Measurements from ENCODE around the gene ZACN. TPM values are rescaled to one million over a fixed set of nuclear protein-coding genes. Genes with fewer than 3 reads are reported as not detected.

The ZACN gene
- total and polyA plus RNA-seq, 4 experiments from 2014 or later: 0.35 to 1.0 TPM; not detected in 2

- ChIA-PET CTCF (ENCODE audit: partially characterized antibody) (interaction anchor here (1.3 kb wide), 1 partner anchor 68 kb away, joined by 3 read pairs; no protein-coding TSS in a partner anchor), POLR2A (ENCODE audit: partially characterized antibody) (interaction anchor here (0.6 kb wide), 1 partner anchor 481 kb away, joined by 3 read pairs; no protein-coding TSS in a partner anchor)
- no peak for DNase-seq
- Mint-ChIP-seq H3K36me3 (peaks cover 6 to 33% of the 10 kb centered on the region in 2 donors), H3K4me3 (no peak overlapping the region), H3K4me1 (peaks cover 8 to 27% (median 20%) of the 10 kb centered on the region in 4 donors), H3K27ac (peak overlapping the region in 3 of 7 donors; percentile 13 to 74 (median 44)), H3K27me3 (no peaks in the 10 kb centered on the region), H3K9me3 (no peaks in the 10 kb centered on the region)
- H3K27me3 ChIP-seq (ENCODE audit: insufficient read depth, low read length): peaks cover 4% of the 10 kb centered on the region
- H3K9me3 ChIP-seq (ENCODE audit: control insufficient read depth in 1 of 2, low read length in 2 of 2): no peaks in the 10 kb centered on the region
- intact Hi-C loops (cut with micrococcal nuclease): no loop called here
- no peak overlapping the region for H3K4me3 ChIP-seq (ENCODE audit: low read length in 2 of 2)
- H3K27ac ChIP-seq (ENCODE audit: low read depth, low read length): no peak overlapping the region
- peaks cover 13% of the 10 kb centered on the region for H3K4me1 ChIP-seq (ENCODE audit: insufficient read depth, low read length)
- peaks cover 39% of the 10 kb centered on the region for H3K36me3 ChIP-seq (ENCODE audit: insufficient read depth, low read length)
These were observed 3.6 kb downstream of the ZACN start for GRCh38 chr17:76082326-76083251.

GRCh38 chr17:76083536-76084182, 4.7 kb downstream of the ZACN start:
- Histone ChIP-seq H3K4me1 (ENCODE audit: insufficient read depth, low read length) (peaks cover 13% of the 10 kb centered on the region), H3K27me3 (ENCODE audit: insufficient read depth, low read length) (no peaks in the 10 kb centered on the region), H3K36me3 (ENCODE audit: insufficient read depth, low read length) (peaks cover 50% of the 10 kb centered on the region), H3K9me3 (ENCODE audit: control insufficient read depth in 1 of 2, low read length in 2 of 2) (no peaks in the 10 kb centered on the region), H3K27ac (ENCODE audit: low read depth, low read length) (no peak overlapping the region), H3K4me3 (ENCODE audit: low read length in 2 of 2) (no peak overlapping the region)
- Mint-ChIP-seq H3K9me3 (no peaks in the 10 kb centered on the region), H3K27ac (peak overlapping the region in 3 of 7 donors; percentile 16 to 24 (median 22)), H3K4me1 (peaks cover 8 to 22% (median 14%) of the 10 kb centered on the region in 4 donors), H3K27me3 (no peaks in the 10 kb centered on the region), H3K4me3 (no peak overlapping the region), H3K36me3 (peaks cover 8 to 39% of the 10 kb centered on the region in 2 donors)
- intact Hi-C loops (cut with micrococcal nuclease): no loop called here
- ChIA-PET POLR2A (ENCODE audit: partially characterized antibody) (no interaction called here), CTCF (ENCODE audit: partially characterized antibody) (no interaction called here)
- no peak for DNase-seq

DNA sequence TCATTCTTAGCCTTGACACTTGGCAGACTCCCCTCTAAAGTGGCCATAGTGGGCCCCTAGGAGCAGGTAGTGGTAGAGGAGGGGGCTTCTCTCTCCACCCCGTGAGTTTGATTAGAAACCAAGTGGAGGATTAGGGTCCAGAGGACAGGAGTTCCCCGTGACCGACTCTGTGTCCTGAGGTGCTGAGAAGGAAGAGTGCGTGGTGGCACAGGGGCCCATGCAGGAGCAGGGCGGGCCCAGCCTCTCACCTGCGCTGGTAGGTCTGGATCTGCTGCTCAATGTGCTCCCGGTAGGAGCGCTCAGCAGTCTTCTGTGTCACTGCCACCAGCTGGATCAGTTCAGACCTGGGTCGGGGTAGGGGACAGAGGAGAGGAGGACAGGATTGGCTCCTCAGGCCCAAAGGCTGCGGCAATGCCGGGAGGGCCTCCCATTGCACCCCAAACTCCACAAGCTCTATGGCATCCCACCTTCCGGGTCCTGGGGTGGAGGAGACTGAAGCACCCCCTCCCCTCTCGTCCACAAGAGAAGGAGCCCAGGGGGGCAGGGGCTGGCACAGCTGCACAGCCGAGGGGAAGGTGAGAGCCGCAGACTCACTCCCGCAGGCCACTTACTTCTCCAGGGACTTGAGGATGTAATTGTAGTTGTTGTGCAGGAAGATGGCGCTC, 6.2 kb downstream of the ZACN start:
- peaks cover 64% of the 10 kb centered on the region for H3K36me3 ChIP-seq (ENCODE audit: insufficient read depth, low read length)
- H3K27ac Mint-ChIP-seq: no peak overlapping the region
- ChIA-PET CTCF (ENCODE audit: partially characterized antibody) (no interaction called here), POLR2A (ENCODE audit: partially characterized antibody) (no interaction called here)
- peaks cover 16 to 52% of the 10 kb centered on the region in 2 donors for H3K36me3 Mint-ChIP-seq
- no peaks in the 10 kb centered on the region for H3K27me3 ChIP-seq (ENCODE audit: insufficient read depth, low read length)
- H3K4me1 Mint-ChIP-seq: peaks cover 0 to 7% (median 4%) of the 10 kb centered on the region in 4 donors
- H3K9me3 ChIP-seq (ENCODE audit: control insufficient read depth in 1 of 2, low read length in 2 of 2): no peaks in the 10 kb centered on the region
- no peak overlapping the region for H3K4me3 Mint-ChIP-seq
- no peak overlapping the region for H3K4me3 ChIP-seq (ENCODE audit: low read length in 2 of 2)
- intact Hi-C loops (cut with micrococcal nuclease): no loop called here
- no peaks in the 10 kb centered on the region for H3K27me3 Mint-ChIP-seq
- no peaks in the 10 kb centered on the region for H3K9me3 Mint-ChIP-seq
- H3K4me1 ChIP-seq (ENCODE audit: insufficient read depth, low read length): peaks cover under 1% of the 10 kb centered on the region
- no peak for DNase-seq
- no peak overlapping the region for H3K27ac ChIP-seq (ENCODE audit: low read depth, low read length)

DNA sequence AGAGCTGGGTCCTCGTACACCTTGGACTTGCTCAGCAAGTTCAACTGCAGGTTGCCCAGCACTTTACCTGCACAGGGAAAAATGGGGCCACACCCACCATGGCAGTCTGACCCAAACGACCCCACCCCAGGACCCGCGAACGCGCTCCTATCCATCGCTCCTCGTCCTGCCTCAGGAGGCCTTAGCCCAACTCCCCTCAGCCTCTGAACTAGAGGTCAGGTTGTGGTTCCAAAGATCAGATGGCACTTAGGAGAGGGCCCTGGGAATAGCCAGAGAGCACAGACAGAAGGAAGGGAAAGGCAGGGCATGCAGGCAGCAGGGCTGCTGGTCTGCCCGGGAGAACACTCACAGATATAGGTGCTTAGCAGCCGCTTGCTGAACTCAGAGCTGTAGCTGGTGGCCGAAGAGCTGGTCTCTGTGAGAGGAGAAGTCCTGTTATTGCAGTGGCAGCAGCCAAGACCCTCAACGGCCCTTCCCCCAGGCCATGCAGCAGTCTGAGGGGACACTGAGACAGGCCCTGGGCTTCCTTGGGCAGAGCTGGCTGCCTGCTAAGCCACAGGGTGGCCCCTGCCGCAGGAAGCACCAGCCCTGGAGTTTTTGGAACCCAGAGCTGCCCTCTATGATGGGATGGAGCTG, 6.9 kb downstream of the ZACN start:
- no peaks in the 10 kb centered on the region for H3K9me3 ChIP-seq (ENCODE audit: control insufficient read depth in 1 of 2, low read length in 2 of 2)
- H3K36me3 ChIP-seq (ENCODE audit: insufficient read depth, low read length): peaks cover 71% of the 10 kb centered on the region
- POLR2A ChIA-PET (ENCODE audit: partially characterized antibody): no interaction called here
- no peak overlapping the region for H3K4me3 Mint-ChIP-seq
- H3K4me1 Mint-ChIP-seq: peaks cover 0 to 3% (median 1%) of the 10 kb centered on the region in 4 donors
- intact Hi-C loops (cut with micrococcal nuclease): no loop called here
- no peaks in the 10 kb centered on the region for H3K4me1 ChIP-seq (ENCODE audit: insufficient read depth, low read length)
- CTCF ChIA-PET (ENCODE audit: partially characterized antibody): no interaction called here
- no peak overlapping the region for H3K27ac ChIP-seq (ENCODE audit: low read depth, low read length)
- H3K36me3 Mint-ChIP-seq: peaks cover 16 to 54% of the 10 kb centered on the region in 2 donors
- no peak overlapping the region for H3K27ac Mint-ChIP-seq
- H3K9me3 Mint-ChIP-seq: no peaks in the 10 kb centered on the region
- DNase-seq: no peak
- H3K4me3 ChIP-seq (ENCODE audit: low read length in 2 of 2): no peak overlapping the region
- H3K27me3 ChIP-seq (ENCODE audit: insufficient read depth, low read length): no peaks in the 10 kb centered on the region
- no peaks in the 10 kb centered on the region for H3K27me3 Mint-ChIP-seq

GRCh38 chr17:76086384-76086783, 7.4 kb downstream of the ZACN start:
- no peaks in the 10 kb centered on the region for H3K27me3 ChIP-seq (ENCODE audit: insufficient read depth, low read length)
- CTCF ChIA-PET (ENCODE audit: partially characterized antibody): interaction anchor here (1.4 kb wide), 1 partner anchor 14 kb away, joined by 3 read pairs; the partner anchor contains the start of gene SRP68
- no peak overlapping the region for H3K27ac ChIP-seq (ENCODE audit: low read depth, low read length)
- no peaks in the 10 kb centered on the region for H3K9me3 ChIP-seq (ENCODE audit: control insufficient read depth in 1 of 2, low read length in 2 of 2)
- peaks cover 0 to 3% (median under 1%) of the 10 kb centered on the region in 4 donors for H3K4me1 Mint-ChIP-seq
- H3K4me1 ChIP-seq (ENCODE audit: insufficient read depth, low read length): no peaks in the 10 kb centered on the region
- no peak overlapping the region for H3K27ac Mint-ChIP-seq
- H3K36me3 Mint-ChIP-seq: peaks cover 20 to 54% of the 10 kb centered on the region in 2 donors
- no peaks in the 10 kb centered on the region for H3K9me3 Mint-ChIP-seq
- H3K27me3 Mint-ChIP-seq: no peaks in the 10 kb centered on the region
- no peak overlapping the region for H3K4me3 Mint-ChIP-seq
- H3K36me3 ChIP-seq (ENCODE audit: insufficient read depth, low read length): peaks cover 75% of the 10 kb centered on the region
- H3K4me3 ChIP-seq (ENCODE audit: low read length in 2 of 2): no peak overlapping the region
- POLR2A ChIA-PET (ENCODE audit: partially characterized antibody): no interaction called here
- intact Hi-C loops (cut with micrococcal nuclease): no loop called here
- no peak for DNase-seq

GRCh38 chr17:76087531-76087930, 8.5 kb downstream of the ZACN start:
- no peak overlapping the region for H3K27ac Mint-ChIP-seq
- CTCF ChIA-PET (ENCODE audit: partially characterized antibody): interaction anchor here (1.4 kb wide), 1 partner anchor 15 kb away, joined by 3 read pairs; the partner anchor contains the start of gene SRP68

More at GRCh38 chr17:76087531-76087930, 8.5 kb downstream of the ZACN start:
- no peaks in the 10 kb centered on the region for H3K27me3 ChIP-seq (ENCODE audit: insufficient read depth, low read length)
- peaks cover 79% of the 10 kb centered on the region for H3K36me3 ChIP-seq (ENCODE audit: insufficient read depth, low read length)
- Mint-ChIP-seq H3K4me3 (no peak overlapping the region), H3K4me1 (peaks cover 0 to 9% (median 3%) of the 10 kb centered on the region in 4 donors), H3K9me3 (no peaks in the 10 kb centered on the region), H3K27me3 (no peaks in the 10 kb centered on the region), H3K36me3 (peaks cover 27 to 62% of the 10 kb centered on the region in 2 donors)
- POLR2A ChIA-PET (ENCODE audit: partially characterized antibody): interaction anchor here (1.3 kb wide), 1 partner anchor 15 kb away, joined by 5 read pairs; the partner anchor contains the start of gene SRP68
- no peak for DNase-seq
- H3K4me3 ChIP-seq (ENCODE audit: low read length in 2 of 2): no peak overlapping the region
- intact Hi-C loops (cut with micrococcal nuclease): no loop called here
- H3K27ac ChIP-seq (ENCODE audit: low read depth, low read length): no peak overlapping the region
- no peaks in the 10 kb centered on the region for H3K9me3 ChIP-seq (ENCODE audit: control insufficient read depth in 1 of 2, low read length in 2 of 2)
- no peaks in the 10 kb centered on the region for H3K4me1 ChIP-seq (ENCODE audit: insufficient read depth, low read length)

Measured in CD4-positive, alpha-beta memory T cell (primary cell).